ENCODE results near the gene ABCC1.

ABCC1 gene

GRCh38 chr16:16111639-16112038 is 162.2 kb downstream of the ABCC1 start:
- no peak for DNase-seq
- no peak for ATAC-seq

DNA sequence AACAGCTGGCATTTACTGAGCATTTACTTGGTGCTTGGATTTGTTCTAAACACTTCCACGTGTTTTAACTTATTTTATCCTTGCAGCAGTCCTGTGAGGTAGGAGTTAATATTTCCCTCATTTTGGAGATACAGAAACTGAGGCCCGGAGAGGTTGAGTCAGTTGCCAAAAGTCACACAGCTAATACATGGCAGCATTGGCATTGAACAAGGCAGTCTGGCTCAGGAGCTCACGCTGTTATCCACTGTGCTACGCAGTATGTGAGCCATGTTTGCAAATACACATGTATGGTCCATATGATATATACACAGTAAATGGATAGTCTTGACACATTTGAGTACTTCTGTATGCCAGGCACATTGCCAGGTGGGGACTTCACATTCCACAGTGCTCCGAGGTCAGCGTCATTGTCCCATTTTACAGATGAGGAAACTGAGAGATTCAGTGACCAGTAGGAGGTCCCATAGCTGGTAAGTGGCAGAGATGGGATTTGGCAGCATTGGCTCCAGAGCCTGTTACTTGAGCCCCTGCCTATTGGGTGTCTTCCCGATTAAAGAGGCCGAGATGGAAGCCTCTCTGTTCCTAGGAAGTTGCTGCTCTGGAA is 163.1 kb downstream of the ABCC1 start:
- ATAC-seq (no peak), DNase-seq (no peak)

DNA sequence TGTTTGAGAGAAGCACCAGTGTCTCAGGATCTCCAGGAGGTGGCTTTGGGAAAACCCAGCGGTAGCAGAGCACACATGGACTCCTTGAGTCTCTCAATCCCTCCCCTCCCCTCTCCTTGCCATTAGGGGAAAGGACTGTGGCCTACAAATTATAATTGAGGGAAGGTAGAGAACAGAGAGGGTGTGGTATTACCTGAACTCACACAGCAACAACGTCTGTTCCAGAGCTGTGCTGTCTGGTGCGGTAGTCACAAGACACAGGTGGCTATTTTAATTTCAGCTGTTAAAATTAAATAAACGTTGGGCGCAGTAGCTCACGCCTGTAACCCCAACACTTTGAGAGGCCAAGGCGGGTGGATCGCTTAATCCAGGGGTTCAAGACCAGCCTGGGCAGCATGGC is 163.7 kb downstream of the ABCC1 start:
- ATAC-seq = no peak
- DNase-seq = no peak

DNA sequence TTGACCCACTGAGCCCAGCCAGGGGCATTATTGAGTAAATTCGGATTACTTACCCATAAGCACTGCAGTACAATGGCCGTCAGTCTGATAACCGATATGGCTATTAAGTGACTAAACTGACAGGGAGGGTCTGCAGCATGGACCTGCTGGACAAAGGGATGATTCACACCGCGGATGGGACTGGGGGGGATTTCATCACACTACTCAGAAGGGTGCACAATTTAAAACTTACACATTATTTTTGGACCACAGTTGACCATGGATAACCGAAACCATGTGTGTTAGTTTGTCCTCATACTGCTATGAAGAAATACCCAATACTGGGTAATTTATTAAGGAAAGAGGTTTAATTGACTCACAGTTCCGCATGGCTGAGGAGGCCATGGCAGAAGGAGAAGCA is 167.4 kb downstream of the ABCC1 start:
- ATAC-seq = no peak
- DNase-seq = no peak

DNA sequence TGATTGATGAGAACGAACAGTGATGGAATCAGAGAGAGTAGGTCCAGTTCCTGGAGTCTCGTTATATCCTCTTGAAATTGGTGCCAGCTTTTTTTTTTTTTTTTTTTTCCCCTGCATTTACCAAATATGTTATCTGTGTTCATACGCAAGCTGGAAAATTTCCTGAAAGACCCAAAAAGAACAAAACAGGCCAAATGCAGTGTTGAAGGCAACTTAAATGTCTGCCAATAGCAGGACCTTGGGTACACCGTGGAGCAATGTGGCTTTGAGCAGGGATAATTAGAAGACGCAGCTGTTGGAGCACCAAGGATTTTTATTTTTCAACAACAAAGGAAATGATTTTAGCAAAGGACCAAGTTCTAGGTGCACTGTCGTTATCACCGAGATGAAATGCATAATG is 168.9 kb downstream of the ABCC1 start:
- DNase-seq = no peak
- no peak for ATAC-seq

DNA sequence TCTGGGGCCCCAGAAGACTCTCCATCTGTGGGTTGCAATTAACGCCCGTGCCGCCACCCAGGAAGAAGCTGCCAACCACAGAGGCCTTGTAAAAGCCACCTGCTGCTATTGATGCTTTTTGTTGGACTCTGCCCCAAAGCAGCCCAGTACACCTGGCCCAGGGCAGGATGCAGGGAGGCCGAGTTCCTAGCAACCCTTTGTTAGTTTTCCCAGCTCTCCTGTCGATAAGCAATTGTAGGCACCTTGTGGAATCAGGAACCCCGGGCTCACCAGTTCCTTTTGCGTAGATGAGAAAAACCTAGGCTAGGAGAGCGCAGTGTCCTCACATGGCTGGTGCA is 170.6 kb downstream of the ABCC1 start:
- ATAC-seq (no peak), DNase-seq (no peak)

DNA sequence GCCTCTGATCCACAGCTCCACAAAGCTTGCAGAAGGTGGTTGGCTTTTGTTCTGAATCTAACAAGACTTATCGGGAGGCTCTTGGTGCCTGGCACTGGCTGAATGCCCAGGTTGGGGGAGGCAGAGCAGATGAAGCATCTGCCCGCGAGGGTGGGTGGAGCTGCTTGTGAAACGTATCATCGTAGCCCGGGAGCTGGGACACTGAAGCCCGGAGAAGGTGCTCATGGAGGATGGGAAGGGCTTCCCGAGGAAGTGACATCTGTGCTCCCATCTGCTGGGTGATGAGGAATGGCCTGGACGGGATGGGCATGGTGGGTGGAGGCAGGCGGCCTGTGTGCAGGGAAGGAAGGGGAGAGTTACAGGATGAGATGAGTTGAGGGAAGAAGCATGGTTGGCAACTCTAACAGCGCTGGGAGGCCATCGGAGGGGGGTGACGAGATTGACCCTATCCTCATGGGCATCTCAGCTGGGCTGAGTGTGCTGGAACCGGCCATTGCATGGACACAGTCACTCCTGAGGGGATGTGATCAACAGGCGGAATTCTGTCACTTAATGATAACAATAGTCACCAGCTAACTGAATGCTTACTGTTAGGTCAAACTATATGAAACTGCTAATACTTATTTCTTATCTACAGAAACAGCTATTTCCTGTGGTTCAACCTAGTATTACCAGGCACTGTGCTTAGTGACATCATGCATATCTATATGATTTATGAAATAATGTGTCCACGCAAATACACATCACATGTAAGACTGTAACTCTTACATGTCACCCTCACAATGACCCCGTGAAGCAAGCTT is 171.2 kb downstream of the ABCC1 start:
- DNase-seq (no peak), ATAC-seq (peak; percentile 28)

GRCh38 chr16:16121185-16121727 is 171.8 kb downstream of the ABCC1 start:
- DNase-seq (no peak), ATAC-seq (no peak)

GRCh38 chr16:16122264-16122663 is 172.8 kb downstream of the ABCC1 start:
- DNase-seq = no peak
- no peak for ATAC-seq

DNA sequence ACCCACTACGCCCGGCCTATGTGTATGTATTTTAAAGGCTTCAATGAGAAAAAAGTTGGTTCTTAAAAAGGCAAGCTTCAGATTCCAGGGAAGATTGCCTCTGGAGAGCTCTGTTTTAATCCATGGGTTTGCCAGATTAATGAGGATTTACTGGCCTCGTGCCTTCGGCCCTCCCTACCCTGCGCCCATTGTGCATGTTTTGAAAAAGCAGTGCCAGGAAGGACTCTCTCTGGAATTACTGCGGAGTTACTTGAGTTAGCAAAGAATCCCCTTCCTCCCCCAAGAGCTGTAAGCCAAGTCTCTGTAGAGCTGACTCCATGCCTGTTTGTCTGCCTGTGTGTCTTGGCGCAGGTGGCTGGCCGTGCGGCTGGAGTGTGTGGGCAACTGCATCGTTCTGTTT is 175.0 kb downstream of the ABCC1 start:
- ATAC-seq (no peak), DNase-seq (no peak)

DNA sequence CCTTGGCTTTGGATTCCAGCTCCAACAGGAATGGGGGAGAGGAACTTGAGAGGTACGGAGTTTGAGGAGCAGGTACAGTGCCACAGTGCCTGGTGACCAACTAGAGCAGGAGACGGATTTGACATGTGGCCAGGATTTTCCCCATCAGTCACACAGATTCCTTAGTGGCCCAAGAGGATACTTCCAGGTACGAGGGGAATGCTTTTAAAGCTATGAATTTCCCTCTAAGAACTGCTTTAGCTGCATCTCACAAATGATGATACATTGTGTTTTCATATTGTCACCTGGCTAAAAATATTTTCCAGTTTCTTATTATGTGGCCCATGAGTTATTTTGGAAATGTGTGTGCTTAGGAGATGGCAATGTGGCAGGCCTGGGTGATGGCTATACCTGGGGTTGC is 175.6 kb downstream of the ABCC1 start:
- ATAC-seq (no peak), DNase-seq (no peak)

GRCh38 chr16:16126896-16127295 is 177.5 kb downstream of the ABCC1 start:
- ATAC-seq = no peak
- no peak for DNase-seq

DNA sequence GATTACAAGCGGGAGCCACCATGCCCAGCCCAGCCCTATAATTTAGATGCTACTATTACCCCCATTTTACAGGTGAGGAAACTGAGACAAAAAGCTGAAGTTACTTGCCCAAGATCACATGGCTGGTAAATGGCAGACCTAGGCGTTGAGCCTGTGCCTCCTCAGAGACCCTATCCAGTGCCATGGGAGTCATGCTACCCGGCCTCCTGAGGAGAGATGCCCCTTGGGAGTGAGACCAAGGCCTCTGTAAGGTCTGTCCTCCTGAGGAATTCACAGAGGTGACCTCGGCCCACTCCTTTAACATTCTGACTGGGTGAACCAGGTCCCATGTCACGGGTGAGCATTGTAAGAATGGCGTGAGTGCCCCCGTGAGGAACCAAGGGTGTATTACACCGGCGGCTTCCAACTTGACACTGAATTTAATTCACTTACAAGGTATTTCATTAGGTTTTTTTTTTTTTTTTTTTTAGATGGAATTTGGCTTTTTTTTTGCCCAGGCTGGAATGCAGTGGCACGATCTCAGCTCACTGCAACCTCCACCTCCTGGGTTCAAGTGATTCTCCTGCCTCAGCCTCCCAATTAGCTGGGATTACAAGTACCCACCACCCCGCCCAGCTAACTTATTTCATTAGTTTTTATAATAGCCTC is 178.2 kb downstream of the ABCC1 start:
- peak; percentile 77 for ATAC-seq
- peak; percentile 70 for DNase-seq

DNA sequence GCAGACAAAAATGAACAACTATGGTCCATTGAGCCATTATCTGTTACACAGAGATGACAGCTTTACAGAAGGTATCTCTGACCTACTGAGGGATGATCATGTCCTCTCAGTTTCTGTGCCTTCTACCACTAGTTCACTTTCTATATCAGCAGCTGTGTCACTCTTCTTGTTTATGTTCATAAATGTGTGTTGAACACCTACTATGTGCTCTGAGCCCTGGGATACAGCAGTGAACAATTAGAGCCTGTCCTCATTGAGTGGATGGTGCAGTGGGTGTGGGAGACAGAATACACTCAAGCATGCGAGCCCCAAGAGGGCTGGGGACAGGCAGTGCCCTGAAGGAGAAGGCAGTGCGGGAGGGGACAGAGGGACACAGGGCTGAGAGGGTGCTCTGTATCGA is 181.8 kb downstream of the ABCC1 start:
- no peak for DNase-seq
- ATAC-seq = no peak

DNA sequence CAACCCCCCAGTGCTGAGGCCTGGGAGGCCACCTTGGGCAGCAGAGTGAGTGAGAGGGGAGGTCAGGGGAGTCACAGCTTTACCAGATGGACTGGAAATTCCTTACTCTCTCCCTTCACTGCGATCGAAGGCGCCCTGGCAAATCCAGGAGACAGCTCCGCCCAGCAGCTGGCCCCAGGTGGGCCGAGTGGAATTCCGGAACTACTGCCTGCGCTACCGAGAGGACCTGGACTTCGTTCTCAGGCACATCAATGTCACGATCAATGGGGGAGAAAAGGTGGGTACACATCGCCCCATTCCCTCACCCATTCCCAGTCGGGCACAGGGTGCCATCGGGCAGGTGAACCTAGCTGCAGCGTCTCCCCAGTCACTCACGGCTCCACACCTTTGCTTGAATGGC is 182.2 kb downstream of the ABCC1 start:
- ATAC-seq (no peak), DNase-seq (no peak)

DNA sequence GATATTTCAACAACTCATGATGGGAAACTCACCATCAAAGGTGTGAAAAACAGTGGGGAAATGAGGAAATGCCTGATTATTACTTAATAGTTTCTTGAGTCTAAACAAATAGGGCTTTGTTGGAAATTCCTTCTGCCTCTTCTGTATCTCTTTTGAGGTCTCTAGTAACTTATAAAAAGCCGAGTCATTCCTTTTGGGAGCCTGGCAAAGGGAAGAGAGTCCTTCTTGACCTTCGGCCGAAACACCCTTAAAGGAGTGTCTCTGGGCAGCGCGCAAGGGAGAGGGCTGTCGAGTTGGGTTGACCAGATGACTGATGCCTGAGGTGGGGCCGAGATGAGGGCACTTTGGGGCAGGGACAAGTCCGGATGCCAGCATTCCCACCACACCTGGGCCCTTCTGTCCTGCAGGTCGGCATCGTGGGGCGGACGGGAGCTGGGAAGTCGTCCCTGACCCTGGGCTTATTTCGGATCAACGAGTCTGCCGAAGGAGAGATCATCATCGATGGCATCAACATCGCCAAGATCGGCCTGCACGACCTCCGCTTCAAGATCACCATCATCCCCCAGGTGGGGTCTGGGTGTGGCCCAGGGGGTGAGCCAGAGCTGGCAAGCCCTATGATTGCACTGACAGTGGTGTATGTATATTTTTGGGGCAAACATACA is 184.7 kb downstream of the ABCC1 start:
- no peak for DNase-seq
- ATAC-seq = no peak

DNA sequence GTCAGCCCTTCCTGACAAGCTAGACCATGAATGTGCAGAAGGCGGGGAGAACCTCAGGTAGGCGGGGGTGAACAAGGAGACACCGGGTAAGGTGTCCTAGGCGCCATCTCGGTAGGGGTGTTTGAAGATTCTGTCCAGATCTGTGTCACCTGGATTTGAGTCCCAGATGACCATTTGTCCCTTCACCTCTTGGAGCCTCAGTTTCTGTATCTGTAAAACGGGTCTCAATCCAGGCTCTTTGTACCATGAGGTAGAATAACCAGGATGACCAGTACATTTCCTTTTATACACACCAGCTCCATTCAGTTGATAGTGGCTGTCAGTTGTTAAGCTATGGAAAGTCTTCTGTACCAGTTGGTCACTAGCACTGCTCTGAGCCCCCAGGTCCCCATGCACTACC is 187.2 kb downstream of the ABCC1 start:
- no peak for ATAC-seq
- DNase-seq = no peak

GRCh38 chr16:16137110-16137509 is 187.7 kb downstream of the ABCC1 start:
- DNase-seq (no peak), ATAC-seq (no peak)

- no peak for ATAC-seq
Measured at GRCh38 chr16:16138034-16138635, 188.7 kb downstream of the ABCC1 start.

DNA sequence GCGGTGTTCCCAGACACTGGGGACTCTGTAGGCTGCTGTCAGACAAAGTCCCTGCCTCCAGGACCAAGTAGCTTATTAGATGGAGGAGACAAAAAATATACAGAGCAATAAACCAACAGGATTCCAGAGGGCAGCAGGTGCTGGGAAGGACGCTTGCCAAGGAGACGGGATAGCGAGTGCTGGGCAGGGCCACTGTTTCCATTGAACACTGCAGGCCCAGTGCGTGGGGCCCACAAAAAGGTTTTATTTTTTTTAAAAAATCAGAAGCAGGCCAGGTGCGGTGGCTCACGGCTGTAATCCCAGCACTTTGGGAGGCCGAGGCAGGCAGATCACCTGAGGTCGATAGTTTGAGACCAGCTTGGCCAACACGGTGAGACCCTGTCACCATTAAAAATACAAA is 189.6 kb downstream of the ABCC1 start:
- no peak for DNase-seq
- no peak for ATAC-seq

More at GRCh38 chr16:16138034-16138635, 188.7 kb downstream of the ABCC1 start:
- no peak for DNase-seq

DNA sequence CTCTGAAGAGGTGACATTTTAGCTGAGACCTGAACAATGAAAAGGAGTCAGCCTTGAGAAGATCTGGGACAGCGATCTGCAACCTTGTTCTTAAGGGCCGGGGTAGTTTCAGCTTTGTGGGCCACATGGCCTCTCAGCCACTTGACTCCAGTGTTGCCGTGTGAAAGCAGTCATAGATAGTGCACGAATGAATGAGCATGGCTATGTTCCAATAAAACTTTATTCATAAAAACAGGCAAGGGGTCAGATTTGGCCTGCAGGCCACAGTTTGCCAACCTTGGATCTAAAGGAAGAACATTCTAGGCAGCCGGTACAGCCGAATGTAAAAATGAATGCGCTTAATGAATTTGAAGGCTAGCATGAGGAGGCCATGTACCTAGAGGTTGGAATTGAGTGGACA is 190.4 kb downstream of the ABCC1 start:
- DNase-seq = no peak
- ATAC-seq = no peak

DNA sequence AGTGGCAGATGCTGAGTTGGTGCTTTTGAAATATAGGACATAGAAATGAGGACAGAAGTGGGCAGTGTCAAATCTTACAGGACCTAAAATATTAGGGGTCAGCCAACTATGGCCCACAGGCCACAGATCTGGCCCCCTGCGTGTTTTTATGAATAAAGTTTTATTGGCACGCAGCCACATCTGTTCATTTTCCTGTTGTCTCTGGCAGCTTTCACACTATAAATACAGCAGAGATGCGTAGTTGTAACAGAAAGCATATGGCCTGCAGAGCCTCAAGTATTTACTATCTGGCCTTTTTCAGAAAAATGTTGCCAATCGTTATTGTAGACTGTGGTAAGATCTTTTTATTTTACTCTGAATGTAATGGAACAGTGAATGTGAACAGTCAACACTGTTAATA is 191.1 kb downstream of the ABCC1 start:
- no peak for DNase-seq
- no peak for ATAC-seq
